ENCODE measurements around the gene ABCC12.
"Not testable (repeated sequence)": the region's sequence is repeated elsewhere in the genome, so short reads cannot be mapped to it uniquely, and the experiment has no call there.

The ABCC12 gene

DNA sequence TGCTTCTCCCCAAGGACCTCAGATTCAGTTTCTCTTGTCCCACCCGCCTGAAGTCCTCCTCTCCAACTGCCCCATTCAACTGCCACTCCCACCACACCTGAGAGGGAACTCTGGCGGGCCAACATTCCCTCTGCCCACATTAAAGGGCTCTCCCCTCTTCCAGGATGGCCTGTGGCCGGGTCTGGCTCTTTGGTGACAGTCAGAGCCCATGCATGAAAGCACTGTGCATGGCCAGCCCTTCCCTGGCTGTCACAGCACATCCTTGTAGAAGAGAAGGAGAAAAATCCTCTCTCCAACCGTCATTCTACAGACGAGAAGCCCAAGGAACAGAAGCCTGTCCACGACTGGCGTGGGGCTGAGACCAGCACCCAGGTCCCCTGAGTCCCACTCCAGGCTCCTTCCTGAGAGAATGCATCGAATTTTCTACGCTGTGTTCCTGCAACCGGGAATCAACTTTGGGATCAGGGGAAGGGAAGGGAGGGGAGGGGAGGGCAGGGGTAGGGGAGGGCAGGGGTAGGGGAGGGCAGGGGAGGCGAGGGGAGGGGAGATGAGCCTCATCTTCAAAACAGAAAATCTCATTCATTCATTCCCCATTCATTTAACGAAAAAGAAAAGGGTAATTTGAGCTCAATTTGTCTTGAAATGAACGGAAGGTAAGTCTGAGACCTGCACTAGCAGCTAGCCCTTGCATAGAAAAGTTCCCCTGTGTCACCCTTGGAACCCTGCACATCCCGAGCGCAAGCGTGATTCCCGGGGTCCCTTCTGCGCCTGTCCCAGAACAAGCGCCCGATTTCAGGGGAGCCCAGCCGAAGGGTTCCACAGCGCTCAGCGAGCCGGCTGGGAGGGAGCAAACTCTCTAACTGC is at the start of gene ABCC12:
Gene ABCC12 (minus strand): TSS at position 68 of the 864 bp plus-strand sequence. CDS start 9,569 bp downstream, outside the sequence.
- in situ Hi-C loops (cut with MboI; ENCODE audit: low pct_unique_long_range_greater_than_20kb, low sequenced_read_pairs) = no loop called here
- DNase-seq = no peak

DNA sequence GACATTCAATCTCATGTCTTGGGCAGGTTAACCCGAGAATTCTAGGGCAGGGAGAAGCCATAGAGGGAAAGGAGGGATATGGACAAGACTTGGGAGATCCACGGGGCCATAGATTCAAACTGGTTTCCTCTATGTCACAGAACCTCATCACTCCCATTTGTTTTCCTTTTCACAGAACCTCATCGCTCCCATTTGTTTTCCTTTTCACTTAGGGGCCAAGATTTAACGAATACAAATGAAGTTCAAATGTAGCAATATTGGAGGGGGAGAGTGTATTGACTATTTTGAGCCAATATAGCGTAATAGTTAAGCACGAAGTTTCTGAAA is 49.0 kb upstream of the ABCC12 start:
- in situ Hi-C loops (cut with MboI; ENCODE audit: low pct_unique_long_range_greater_than_20kb, low sequenced_read_pairs) = no loop called here

DNA sequence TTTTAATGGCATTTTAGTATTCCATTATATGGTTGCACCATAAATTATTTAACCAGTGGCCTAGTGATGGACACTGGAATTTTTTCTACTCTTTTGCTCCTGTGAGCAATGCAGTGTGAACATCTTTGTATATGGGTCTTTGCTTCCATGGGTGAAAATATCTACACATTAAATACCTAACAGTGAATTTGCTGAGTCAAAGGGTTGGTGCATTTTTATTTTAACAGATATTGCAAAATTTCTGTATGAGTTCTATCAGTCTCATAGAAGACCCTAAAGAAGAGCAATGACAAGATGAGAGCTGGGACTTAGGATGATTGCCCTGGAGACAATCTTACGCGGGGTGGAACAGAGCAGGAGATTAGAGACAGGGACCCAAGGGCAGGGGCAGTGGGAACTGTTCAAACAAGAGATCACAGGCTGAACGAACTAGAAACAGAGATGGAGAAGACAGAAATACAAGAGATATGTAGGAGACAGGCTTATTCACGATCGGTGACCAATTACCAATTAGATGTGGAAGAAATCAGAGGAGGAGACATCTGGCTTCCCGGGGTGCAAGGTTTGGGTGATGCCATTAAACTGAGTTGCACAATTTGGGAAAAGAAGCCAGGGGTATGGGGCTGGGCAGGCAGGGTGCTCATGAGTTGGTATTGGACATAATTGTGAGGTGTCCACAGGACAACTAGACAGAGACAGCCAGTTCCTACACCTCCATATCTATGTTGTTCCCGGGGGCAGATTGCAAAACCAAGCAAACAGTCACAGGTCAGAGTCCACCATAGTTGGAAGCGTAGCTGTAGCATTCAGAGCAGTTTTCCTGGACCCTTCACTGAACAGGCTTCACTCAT is 48.4 kb upstream of the ABCC12 start:
- in situ Hi-C loops (cut with MboI; ENCODE audit: low pct_unique_long_range_greater_than_20kb, low sequenced_read_pairs) = no loop called here
- DNase-seq = no peak

More for the DNA sequence above, 49.0 kb upstream of the ABCC12 start:
- no peak for DNase-seq

DNA sequence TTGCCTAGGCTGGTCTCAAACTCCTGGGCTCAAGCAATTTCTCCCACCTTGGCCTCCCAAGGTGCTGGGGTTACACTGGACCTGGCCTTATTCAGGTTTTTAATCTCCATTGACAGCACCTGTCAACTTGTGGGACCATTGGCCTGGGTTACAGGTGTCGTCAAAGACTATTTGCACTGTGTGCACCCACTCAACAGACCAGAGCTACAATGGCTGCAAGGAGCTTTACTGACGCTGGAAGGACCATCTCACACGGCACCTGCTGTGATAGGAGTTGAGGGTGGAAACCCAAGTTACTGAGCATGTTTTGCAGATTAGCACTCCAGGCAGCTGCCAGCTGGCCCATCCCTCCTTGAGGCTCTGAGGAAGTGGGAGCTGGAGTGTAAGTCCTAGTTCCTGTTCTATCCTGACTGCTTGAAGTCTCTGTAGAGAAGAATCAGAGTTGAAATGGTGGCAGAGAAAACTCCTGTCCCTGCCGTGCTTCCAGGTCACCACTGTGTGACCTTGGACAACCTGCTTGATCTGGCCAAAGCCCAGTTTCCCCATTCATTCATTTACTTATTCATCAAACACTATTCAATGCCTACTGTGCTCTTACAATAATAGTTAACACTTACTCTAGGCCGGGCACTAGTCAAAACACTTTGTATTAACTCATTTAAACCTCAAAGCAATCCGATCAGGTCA is 45.9 kb upstream of the ABCC12 start:
- peak; percentile 27 for DNase-seq
- in situ Hi-C loops (cut with MboI; ENCODE audit: low pct_unique_long_range_greater_than_20kb, low sequenced_read_pairs) = no loop called here

DNA sequence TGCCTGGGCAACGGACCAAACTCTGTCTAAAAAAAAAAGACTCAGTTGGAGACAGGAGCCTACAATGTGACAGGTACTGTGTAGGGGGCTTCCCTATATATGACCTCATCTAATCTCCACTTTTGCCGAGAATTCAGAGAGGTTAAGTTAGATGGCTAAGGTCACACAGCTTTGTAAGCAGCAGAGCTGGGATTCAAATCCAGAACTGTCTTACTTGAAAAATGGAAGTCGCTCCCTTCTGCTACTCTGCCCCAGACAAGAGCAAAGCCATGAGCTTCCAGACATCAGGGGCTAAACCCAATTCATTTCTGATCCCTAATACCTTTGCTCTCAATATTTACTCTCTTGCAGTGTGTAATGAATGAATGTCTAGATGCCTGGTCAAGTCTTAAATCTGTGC is 41.5 kb upstream of the ABCC12 start:
- in situ Hi-C loops (cut with MboI; ENCODE audit: low pct_unique_long_range_greater_than_20kb, low sequenced_read_pairs) = no loop called here
- DNase-seq = no peak

DNA sequence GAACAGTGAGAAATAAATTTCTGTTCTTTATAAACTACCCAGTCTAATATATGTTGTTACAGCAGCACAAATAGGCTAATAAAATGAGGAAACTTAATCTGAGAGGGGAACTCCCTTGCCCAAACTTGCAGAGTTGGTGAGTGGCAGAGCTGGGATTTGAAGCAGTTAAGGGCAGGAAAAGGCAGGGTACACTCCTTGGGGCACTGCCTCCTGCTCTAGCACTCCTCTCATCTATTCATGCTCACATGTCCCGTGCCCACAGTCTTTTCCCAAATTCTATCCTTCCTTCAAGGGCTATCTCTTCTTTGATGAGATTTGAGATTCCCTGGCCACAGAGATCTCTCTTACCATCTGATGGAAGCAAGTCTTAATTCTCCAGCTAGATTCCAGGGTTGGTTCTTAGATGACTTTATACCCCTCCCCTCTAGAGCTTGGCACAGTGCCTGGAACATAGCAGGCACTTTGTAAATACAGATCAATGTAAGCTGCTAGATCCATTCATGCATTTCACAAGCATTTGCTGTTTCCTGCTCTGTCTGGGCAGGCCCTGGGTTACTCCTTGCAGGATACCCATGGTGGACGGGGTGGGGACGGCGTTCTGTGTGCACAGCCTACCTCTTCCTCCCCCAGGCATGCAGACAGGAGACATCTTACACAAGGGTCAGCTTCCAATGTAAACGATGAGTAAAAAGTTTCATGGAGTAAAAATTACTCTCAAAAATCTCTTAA is 39.2 kb upstream of the ABCC12 start:
- in situ Hi-C loops (cut with MboI; ENCODE audit: low pct_unique_long_range_greater_than_20kb, low sequenced_read_pairs) = no loop called here
- DNase-seq = peak; percentile 35

DNA sequence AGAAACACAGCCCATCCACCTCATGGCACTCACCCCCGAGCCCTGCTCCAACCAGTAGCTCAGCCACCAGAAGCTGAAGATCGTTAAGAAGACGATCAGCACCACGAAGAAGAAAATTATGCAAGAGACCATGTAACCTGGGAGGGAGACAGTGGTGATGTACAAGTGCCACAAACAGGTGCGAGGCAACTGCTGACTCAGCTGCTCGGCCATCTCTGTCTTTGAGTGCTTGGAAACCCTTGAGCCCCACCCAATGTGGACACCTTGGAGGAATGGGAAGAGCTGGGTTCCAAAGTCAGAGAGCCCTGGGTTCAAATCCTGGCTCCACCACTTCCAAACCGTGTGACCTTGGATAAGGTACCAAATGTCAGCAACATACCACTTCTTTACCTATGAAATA is 38.1 kb upstream of the ABCC12 start:
- in situ Hi-C loops (cut with MboI; ENCODE audit: low pct_unique_long_range_greater_than_20kb, low sequenced_read_pairs) = no loop called here
- no peak for DNase-seq

DNA sequence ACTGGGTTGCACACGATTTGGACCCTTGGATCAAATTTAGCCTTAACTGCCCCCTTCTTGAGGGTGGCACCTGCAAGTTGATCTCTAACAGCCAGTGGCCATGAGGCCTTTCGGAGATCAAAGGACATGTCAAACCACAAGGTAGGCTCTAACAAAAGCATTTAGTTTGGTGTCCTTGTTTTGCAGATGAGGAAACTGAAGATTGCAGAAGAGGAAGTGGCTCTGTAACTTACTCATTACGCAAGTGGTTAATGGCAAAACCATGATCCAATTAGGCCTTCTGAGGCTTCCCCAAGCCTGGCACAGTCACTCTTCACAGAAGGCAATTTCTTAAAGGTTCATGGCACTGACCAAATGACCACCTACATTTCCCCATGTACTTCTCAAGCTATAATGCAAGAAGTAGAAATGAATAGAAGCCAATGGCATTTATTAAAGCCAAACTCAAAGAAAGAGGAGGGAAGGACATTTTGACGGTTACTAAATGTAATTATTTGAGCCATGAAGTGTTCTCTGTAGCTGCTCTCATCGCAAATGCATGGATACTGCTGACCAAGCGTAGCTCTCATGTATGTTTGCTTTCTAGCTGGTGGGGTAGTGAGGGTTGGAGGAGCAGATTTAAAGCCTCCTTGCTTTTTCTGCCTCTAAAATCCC is 32.8 kb upstream of the ABCC12 start:
- DNase-seq = peak; percentile 73
- in situ Hi-C loops (cut with MboI; ENCODE audit: low pct_unique_long_range_greater_than_20kb, low sequenced_read_pairs) = no loop called here

DNA sequence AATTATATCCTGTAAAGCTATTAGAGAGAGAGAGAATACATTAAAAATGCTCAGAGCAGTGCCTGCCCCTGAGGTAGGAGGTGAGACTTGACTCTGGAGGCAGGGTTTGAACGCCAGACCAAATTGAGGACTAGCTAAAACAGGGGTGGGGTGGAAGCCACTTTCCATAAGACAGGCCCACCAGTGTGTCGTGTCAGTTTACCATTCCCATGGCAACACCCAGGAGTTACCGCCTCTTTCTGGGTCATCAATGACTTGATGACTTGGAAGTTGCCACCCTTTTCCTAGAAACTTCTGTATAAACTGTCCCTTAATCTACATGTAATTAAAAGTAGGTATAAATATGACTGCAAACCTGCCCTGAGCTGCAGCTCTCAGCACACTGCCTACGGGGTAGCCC is 32.0 kb upstream of the ABCC12 start:
- no peak for DNase-seq
- in situ Hi-C loops (cut with MboI; ENCODE audit: low pct_unique_long_range_greater_than_20kb, low sequenced_read_pairs) = no loop called here

DNA sequence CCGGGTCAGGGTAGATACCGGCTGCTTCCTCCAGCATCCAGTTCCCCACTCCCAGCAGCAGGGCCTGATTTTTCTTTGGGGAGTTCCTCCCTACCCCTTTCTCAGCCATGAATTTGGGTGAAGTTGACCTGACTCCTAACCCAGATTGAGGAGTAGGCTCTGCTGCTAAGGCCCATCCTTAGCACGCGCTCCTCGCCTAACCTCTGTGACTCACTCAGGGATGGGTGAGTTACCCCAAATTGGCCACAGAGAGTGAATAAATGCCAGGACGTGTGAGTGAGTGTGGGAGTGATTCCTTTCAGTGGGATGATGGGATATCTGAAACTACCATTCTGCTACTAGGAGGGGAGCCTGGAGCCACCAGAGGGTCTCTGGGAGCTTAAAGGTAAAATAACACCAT is 28.9 kb upstream of the ABCC12 start:
- in situ Hi-C loops (cut with MboI; ENCODE audit: low pct_unique_long_range_greater_than_20kb, low sequenced_read_pairs) = no loop called here
- no peak for DNase-seq

DNA sequence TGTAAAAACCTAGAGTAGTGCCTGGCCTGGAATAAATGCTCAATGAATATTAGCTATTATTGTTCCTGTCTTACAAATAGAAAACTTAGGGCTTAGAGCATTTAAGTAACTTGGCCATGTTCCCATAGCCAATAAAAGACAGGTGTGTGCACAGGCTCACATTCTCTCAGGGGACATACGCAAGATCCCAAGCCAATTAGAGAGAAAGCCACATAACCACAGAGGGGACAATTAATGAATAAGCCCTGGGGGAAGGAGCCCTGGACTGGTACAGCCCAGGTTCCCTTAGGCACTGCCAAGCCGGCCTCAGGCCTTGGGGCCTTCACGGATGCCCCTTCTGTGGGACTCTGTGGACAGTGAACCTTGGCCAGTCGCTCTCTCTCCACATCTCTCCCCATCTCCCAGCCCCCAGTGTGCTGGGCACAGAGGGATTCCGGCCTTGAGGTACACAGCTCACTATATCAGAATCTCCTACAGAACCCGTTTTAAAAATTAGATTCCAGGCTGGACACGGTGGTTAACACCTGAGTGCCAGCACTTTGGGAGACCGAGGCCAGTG is 27.3 kb upstream of the ABCC12 start:
- in situ Hi-C loops (cut with MboI; ENCODE audit: low pct_unique_long_range_greater_than_20kb, low sequenced_read_pairs) = no loop called here
- no peak for DNase-seq

DNA sequence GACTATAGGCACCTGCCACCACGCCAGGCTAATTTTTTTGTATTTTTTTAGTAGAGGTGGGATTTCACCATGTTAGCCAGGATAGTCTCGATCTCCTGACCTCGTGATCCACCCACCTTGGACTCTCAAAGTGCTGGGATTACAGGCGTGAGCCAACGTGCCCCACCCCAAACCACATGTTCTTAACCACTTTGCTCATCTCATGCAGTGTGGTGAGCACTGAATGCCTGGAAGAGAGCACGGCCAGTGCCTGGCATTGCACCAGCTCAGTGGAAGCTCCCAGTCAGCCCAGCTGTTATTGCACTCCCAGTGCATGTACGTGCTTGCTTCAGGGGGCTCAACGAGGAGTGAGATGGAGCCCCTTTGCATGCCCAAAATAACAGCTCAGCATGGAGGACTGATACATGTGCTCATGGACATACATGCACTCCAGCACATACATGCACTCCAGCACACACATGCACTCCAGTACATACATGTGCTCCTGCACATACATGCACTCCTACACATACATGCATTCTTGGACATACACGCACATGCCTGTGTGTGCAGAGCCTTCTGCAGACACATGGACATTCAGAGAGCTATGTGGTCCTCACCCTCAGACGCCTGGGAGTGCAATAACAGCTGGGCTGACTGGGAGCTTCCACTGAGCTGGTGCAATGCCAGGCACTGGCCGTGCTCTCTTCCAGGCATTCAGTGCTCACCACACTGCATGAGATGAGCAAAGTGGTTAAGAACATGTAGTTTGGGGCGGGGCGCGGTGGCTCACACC is 26.1 kb upstream of the ABCC12 start:
- DNase-seq; in situ Hi-C loops (cut with MboI; ENCODE audit: low pct_unique_long_range_greater_than_20kb, low sequenced_read_pairs): not testable (repeated sequence)

DNA sequence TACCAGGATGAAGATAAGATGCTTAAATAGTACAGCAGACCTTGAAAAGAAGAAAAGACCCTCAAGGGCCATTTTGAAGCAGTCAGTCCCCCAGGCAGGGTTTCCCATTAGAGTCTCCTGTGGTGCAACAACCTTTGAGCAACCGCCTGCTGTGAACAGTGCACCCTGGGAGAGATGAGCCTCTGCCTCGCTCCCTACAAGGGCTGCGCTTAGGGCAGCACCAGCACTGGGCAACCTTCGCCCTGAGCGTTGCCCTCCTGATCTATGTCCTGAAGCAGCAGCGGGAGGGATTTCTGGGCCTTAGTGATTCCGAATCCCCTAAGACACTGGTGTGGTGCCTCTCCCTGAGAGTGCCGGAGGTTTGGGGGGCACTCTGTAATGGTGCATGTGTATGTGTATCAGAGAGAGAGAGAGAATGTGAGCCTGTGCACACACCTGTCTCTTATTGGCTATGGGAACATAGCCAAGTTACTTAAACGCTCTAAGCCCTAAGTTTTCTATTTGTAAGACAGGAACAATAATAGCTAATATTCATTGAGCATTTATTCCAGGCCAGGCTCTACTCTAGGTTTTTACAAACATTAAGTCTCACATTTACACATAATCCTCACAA is 25.2 kb upstream of the ABCC12 start:
- in situ Hi-C loops (cut with MboI; ENCODE audit: low pct_unique_long_range_greater_than_20kb, low sequenced_read_pairs) = no loop called here
- no peak for DNase-seq

DNA sequence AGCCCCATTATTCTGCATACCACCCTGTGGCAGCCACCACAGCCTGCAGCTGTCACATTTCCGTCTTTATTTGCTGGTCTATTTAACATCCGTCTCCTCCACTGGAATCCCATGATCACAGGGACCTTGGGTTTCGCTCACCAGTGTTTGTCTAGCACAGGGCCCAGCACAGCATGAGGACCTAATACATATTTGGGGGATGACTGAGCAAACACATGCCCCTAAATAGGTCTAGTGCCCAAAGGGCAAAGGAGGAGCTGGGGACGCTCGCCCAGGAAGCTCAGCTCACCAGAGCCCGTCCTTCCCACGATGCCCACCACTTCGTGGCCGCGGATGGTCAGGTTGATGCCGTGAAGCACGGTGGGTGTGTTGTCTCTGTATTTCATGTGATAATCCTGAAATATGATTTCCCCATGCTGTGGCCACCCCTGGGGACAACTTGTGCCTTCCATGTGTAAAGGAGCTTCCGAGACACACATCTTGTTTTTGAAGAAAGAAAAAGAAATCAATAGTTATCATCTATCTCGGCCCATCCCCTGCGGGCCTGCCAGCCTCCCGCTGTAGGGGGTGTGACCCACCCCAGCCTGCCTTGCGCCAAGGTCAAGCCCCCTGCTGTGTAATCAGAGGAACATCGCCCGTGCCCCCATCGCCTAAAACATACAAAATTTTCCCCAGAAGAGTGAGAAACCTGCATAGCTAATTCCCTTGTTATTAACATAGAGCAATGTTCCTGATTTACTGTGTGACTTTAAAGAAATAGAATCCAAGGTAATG is 21.0 kb upstream of the ABCC12 start:
- DNase-seq = no peak
- in situ Hi-C loops (cut with MboI; ENCODE audit: low pct_unique_long_range_greater_than_20kb, low sequenced_read_pairs) = no loop called here

DNA sequence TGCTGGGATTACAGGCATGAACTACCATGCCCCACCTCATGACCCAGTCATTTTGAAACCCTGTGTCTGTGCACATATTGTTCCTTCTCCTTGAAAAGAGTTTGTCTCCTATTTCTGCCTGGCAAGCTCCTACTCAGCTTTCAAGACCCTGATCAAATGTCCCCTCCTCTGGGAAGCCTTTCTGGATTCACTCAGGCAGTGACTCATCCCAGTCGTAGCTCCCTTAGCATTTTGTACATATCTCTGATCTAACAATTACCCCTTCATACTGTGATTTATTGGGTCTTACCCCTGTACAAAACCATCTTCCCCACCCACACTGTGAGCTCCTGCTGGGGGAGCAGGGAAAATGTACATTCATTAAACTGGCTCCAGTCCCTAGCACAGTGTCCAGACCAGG is 18.1 kb upstream of the ABCC12 start:
- in situ Hi-C loops (cut with MboI; ENCODE audit: low pct_unique_long_range_greater_than_20kb, low sequenced_read_pairs) = no loop called here
- no peak for DNase-seq

DNA sequence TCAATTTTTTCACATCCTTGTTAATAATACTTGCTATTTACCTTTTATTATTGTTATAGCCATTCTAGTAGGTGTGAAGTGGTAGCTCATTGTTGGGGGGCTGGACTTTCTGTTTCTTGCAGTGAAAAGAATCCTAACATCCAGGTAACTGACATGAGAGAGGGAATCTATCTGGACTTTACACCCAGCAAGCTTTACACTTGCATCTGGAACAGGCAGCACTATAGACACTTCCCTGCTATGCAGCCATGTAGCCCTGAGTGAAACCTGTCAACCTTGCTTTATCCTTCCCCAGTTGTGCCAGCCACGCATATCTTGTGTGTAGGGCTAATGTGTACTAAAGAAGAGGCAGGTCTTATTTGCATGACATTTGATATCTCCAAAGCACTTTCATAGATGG is 16.9 kb upstream of the ABCC12 start:
- in situ Hi-C loops (cut with MboI; ENCODE audit: low pct_unique_long_range_greater_than_20kb, low sequenced_read_pairs) = no loop called here
- DNase-seq = no peak

DNA sequence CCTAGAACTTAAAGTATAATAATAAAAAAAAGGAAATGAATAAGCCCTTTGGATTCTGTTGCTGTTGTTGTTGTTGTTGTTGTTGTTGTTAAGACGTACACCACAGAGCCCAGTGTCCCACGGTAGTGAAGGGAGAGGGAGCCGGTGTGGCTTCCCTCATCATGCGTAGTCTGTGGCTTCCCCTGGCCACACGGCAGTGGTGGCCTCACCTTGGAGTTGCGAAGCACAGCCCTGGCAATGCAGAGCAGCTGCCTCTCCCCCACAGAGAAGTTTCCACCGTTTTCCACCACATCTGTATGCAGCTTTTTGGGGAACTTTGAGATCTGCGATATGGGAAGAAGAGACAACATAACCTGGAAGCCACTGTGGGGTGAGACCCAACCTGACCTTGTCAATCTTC is 14.1 kb upstream of the ABCC12 start:
- in situ Hi-C loops (cut with MboI; ENCODE audit: low pct_unique_long_range_greater_than_20kb, low sequenced_read_pairs) = no loop called here
- DNase-seq = no peak

All from KBM-7 (cell line).